HG02571 (cell line): ENCODE measurements around the gene ANKRD40.
"Not testable (repeated sequence)": the region's sequence is repeated elsewhere in the genome, so short reads cannot be mapped to it uniquely, and the experiment has no call there.

Experiments used
- ATAC-seq: cut with Tn5 transposase; IDR thresholded peaks from one replicate; pipeline ENCODE4 v1.9.1; 2021; ENCODE audit warnings: mild to moderate bottlenecking, moderate library complexity; ENCODE audit not compliant: unreplicated experiment

ANKRD40 gene

GRCh38 chr17:50687200-50688066 is 20.3 kb downstream of the ANKRD40 start:
- ATAC-seq, result no peak

- ATAC-seq, result no peak
Measured at GRCh38 chr17:50686494-50687199, 21.1 kb downstream of the ANKRD40 start.

- ATAC-seq, result no peak
Measured at GRCh38 chr17:50685691-50686493, 21.8 kb downstream of the ANKRD40 start.

GRCh38 chr17:50685334-50685665 is 22.4 kb downstream of the ANKRD40 start:
- ATAC-seq, result no peak

GRCh38 chr17:50684612-50685333 is 22.9 kb downstream of the ANKRD40 start:
- ATAC-seq, result no peak

- no peak for ATAC-seq
Measured at GRCh38 chr17:50684288-50684611, 23.5 kb downstream of the ANKRD40 start.

- ATAC-seq, result no peak
Measured at GRCh38 chr17:50683434-50684287, 24.1 kb downstream of the ANKRD40 start.

- ATAC-seq, result no peak
Measured at GRCh38 chr17:50682938-50683337, 24.8 kb downstream of the ANKRD40 start.

GRCh38 chr17:50682441-50682840 is 25.3 kb downstream of the ANKRD40 start:
- ATAC-seq, result no peak

- ATAC-seq, result no peak
Measured at GRCh38 chr17:50681263-50682200, 26.2 kb downstream of the ANKRD40 start.

GRCh38 chr17:50680543-50681262 is 27.0 kb downstream of the ANKRD40 start:
- ATAC-seq, result not testable (repeated sequence)

GRCh38 chr17:50680126-50680525 is 27.6 kb downstream of the ANKRD40 start:
- ATAC-seq, result no peak

- no peak for ATAC-seq
Measured at GRCh38 chr17:50679008-50679544, 28.6 kb downstream of the ANKRD40 start.

- no peak for ATAC-seq
Measured at GRCh38 chr17:50677851-50678375, 29.8 kb downstream of the ANKRD40 start.

- no peak for ATAC-seq
Measured at GRCh38 chr17:50676065-50676975, 31.4 kb downstream of the ANKRD40 start.

- ATAC-seq, result no peak
Measured at GRCh38 chr17:50675627-50676026, 32.1 kb downstream of the ANKRD40 start.

GRCh38 chr17:50675190-50675589 is 32.5 kb downstream of the ANKRD40 start:
- ATAC-seq, result no peak
